HG02870 (cell line): Measurements from ENCODE around the gene ZNF276.
"Not testable (repeated sequence)": the region's sequence is repeated elsewhere in the genome, so short reads cannot be mapped to it uniquely, and the experiment has no call there.

ENCODE experiments used
- ATAC-seq: cut with Tn5 transposase; IDR thresholded peaks from one replicate; pipeline ENCODE4 v1.9.1; 2021; ENCODE audit warnings: mild to moderate bottlenecking, moderate library complexity; ENCODE audit not compliant: unreplicated experiment

ZNF276 gene

GRCh38 chr16:89778211-89778610, 56.9 kb downstream of the ZNF276 start:
- not testable (repeated sequence) for ATAC-seq

GRCh38 chr16:89779231-89779908, 58.0 kb downstream of the ZNF276 start:
- no peak for ATAC-seq

- no peak for ATAC-seq
Measured at GRCh38 chr16:89779909-89780305, 58.6 kb downstream of the ZNF276 start.

- no peak for ATAC-seq
Measured at GRCh38 chr16:89782489-89782888, 61.2 kb downstream of the ZNF276 start.

GRCh38 chr16:89783952-89784351, 62.6 kb downstream of the ZNF276 start:
- not testable (repeated sequence) for ATAC-seq

- no peak for ATAC-seq
Measured at GRCh38 chr16:89784406-89784805, 63.1 kb downstream of the ZNF276 start.

GRCh38 chr16:89785523-89786155, 64.3 kb downstream of the ZNF276 start:
- no peak for ATAC-seq

GRCh38 chr16:89786474-89787364, 65.4 kb downstream of the ZNF276 start:
- no peak for ATAC-seq

GRCh38 chr16:89787365-89787805, 66.0 kb downstream of the ZNF276 start:
- ATAC-seq, result no peak
